Mucosa of stomach (tissue), 1 donor: ENCODE results near the gene ADARB2.
A peak's percentile ranks its signal among the peaks of the same experiment; 100 is the strongest.
"Not testable (repeated sequence)": the region's sequence is repeated elsewhere in the genome, so short reads cannot be mapped to it uniquely, and the experiment has no call there.

ENCODE experiments used
- H3K27me3 ChIP-seq: one replicate; pipeline ENCODE4 v1.7.0; 2013; ENCODE audit warnings: mild to moderate bottlenecking, low read length; ENCODE audit not compliant: control insufficient read depth, insufficient read depth
- H3K36me3 ChIP-seq: one replicate; pipeline ENCODE4 v1.7.0; 2013; ENCODE audit warnings: low read length; ENCODE audit not compliant: control insufficient read depth, insufficient read depth
- H3K4me1 ChIP-seq: one replicate; pipeline ENCODE4 v1.7.0; 2013; ENCODE audit warnings: mild to moderate bottlenecking, low read length; ENCODE audit not compliant: control insufficient read depth, insufficient read depth
- H3K4me3 ChIP-seq: one replicate; pipeline ENCODE4 v1.7.0; 2013; ENCODE audit warnings: low read length
- H3K9ac ChIP-seq: one replicate; pipeline ENCODE4 v1.7.0; 2013; ENCODE audit warnings: mild to moderate bottlenecking, low read length, moderate library complexity
- H3K9me3 ChIP-seq: one replicate; pipeline ENCODE4 v1.7.0; 2013; ENCODE audit warnings: mild to moderate bottlenecking, low read length, moderate library complexity; ENCODE audit not compliant: control insufficient read depth
- donor health status: Pancreatic carcinoma.

Gene ADARB2

GRCh38 chr10:1431229-1431628 lies 306.1 kb downstream of the ADARB2 start:
- no peak overlapping the region for H3K9ac ChIP-seq
- H3K9me3 ChIP-seq: no peaks in the 10 kb centered on the region
- H3K4me1 ChIP-seq: peaks cover 19% of the 10 kb centered on the region
- no peaks in the 10 kb centered on the region for H3K27me3 ChIP-seq
- no peaks in the 10 kb centered on the region for H3K36me3 ChIP-seq
- no peak overlapping the region for H3K4me3 ChIP-seq

- H3K9ac ChIP-seq, H3K27me3 ChIP-seq, H3K4me3 ChIP-seq, H3K9me3 ChIP-seq, H3K36me3 ChIP-seq: not testable (repeated sequence)
- H3K4me1 ChIP-seq: peaks cover 11% of the 10 kb centered on the region
These were observed 309.7 kb downstream of the ADARB2 start for GRCh38 chr10:1427521-1428186.

GRCh38 chr10:1426786-1427185 lies 310.5 kb downstream of the ADARB2 start:
- Histone ChIP-seq H3K4me1 (peaks cover 9% of the 10 kb centered on the region), H3K27me3 (peaks cover 6% of the 10 kb centered on the region), H3K9ac (no peak overlapping the region), H3K9me3 (no peaks in the 10 kb centered on the region), H3K36me3 (no peaks in the 10 kb centered on the region), H3K4me3 (no peak overlapping the region)

GRCh38 chr10:1425879-1426278 lies 311.4 kb downstream of the ADARB2 start:
- peaks cover 15% of the 10 kb centered on the region for H3K4me1 ChIP-seq
- H3K9ac ChIP-seq: no peak overlapping the region
- H3K9me3 ChIP-seq: no peaks in the 10 kb centered on the region
- H3K4me3 ChIP-seq: no peak overlapping the region
- peaks cover 10% of the 10 kb centered on the region for H3K27me3 ChIP-seq
- no peaks in the 10 kb centered on the region for H3K36me3 ChIP-seq

- no peak overlapping the region for H3K4me3 ChIP-seq
- peaks cover 14% of the 10 kb centered on the region for H3K4me1 ChIP-seq
- peaks cover 14% of the 10 kb centered on the region for H3K27me3 ChIP-seq
- H3K9me3 ChIP-seq: no peaks in the 10 kb centered on the region
- H3K9ac ChIP-seq: no peak overlapping the region
- no peaks in the 10 kb centered on the region for H3K36me3 ChIP-seq
These were observed 312.7 kb downstream of the ADARB2 start for GRCh38 chr10:1424648-1425047.

- no peak overlapping the region for H3K4me3 ChIP-seq
- peaks cover 14% of the 10 kb centered on the region for H3K27me3 ChIP-seq
- H3K36me3 ChIP-seq: no peaks in the 10 kb centered on the region
- H3K9me3 ChIP-seq: no peaks in the 10 kb centered on the region
- no peak overlapping the region for H3K9ac ChIP-seq
- H3K4me1 ChIP-seq: peaks cover 14% of the 10 kb centered on the region
These were observed 313.6 kb downstream of the ADARB2 start for GRCh38 chr10:1423676-1424253.

GRCh38 chr10:1422275-1422674 lies 315.1 kb downstream of the ADARB2 start:
- H3K4me1 ChIP-seq: peaks cover 14% of the 10 kb centered on the region
- H3K36me3 ChIP-seq: no peaks in the 10 kb centered on the region
- no peak overlapping the region for H3K4me3 ChIP-seq
- H3K9me3 ChIP-seq: no peaks in the 10 kb centered on the region
- H3K9ac ChIP-seq: no peak overlapping the region
- H3K27me3 ChIP-seq: peaks cover 14% of the 10 kb centered on the region

- Histone ChIP-seq H3K4me1 (peaks cover 14% of the 10 kb centered on the region), H3K36me3 (no peaks in the 10 kb centered on the region), H3K9me3 (no peaks in the 10 kb centered on the region), H3K4me3 (peak overlapping the region; percentile 28), H3K27me3 (peaks cover 14% of the 10 kb centered on the region), H3K9ac (no peak overlapping the region)
These were observed 316.5 kb downstream of the ADARB2 start for GRCh38 chr10:1420661-1421362.

- no peaks in the 10 kb centered on the region for H3K36me3 ChIP-seq
- H3K4me1 ChIP-seq: peaks cover 14% of the 10 kb centered on the region
- H3K9ac ChIP-seq: no peak overlapping the region
- H3K9me3 ChIP-seq: no peaks in the 10 kb centered on the region
- H3K27me3 ChIP-seq: peaks cover 14% of the 10 kb centered on the region
- H3K4me3 ChIP-seq: peak overlapping the region; percentile 28
These were observed 317.3 kb downstream of the ADARB2 start for GRCh38 chr10:1419796-1420610.

GRCh38 chr10:1418031-1418550 lies 319.2 kb downstream of the ADARB2 start:
- no peak overlapping the region for H3K9ac ChIP-seq
- no peaks in the 10 kb centered on the region for H3K36me3 ChIP-seq
- no peaks in the 10 kb centered on the region for H3K9me3 ChIP-seq
- peaks cover 14% of the 10 kb centered on the region for H3K4me1 ChIP-seq
- H3K27me3 ChIP-seq: peaks cover 17% of the 10 kb centered on the region
- H3K4me3 ChIP-seq: no peak overlapping the region

GRCh38 chr10:1417574-1417973 lies 319.8 kb downstream of the ADARB2 start:
- H3K9ac ChIP-seq: no peak overlapping the region
- H3K9me3 ChIP-seq: no peaks in the 10 kb centered on the region
- peaks cover 14% of the 10 kb centered on the region for H3K4me1 ChIP-seq
- H3K4me3 ChIP-seq: no peak overlapping the region
- peaks cover 12% of the 10 kb centered on the region for H3K27me3 ChIP-seq
- H3K36me3 ChIP-seq: no peaks in the 10 kb centered on the region
